BLaER1 (cell line): Measurements from ENCODE around the gene PTPRD.

Experiments
- H3K27ac ChIP-seq: shearing (Covaris generic); formaldehyde crosslinking; 2 replicates; pipeline ENCODE4 v1.8.1; 2022
- H3K27me3 ChIP-seq: shearing (Covaris generic); formaldehyde crosslinking; 2 replicates; pipeline ENCODE4 v1.8.1; 2022
- H3K36me3 ChIP-seq: shearing (Covaris generic); formaldehyde crosslinking; 2 replicates; pipeline ENCODE4 v1.8.1; 2022
- H3K4me1 ChIP-seq: shearing (Covaris generic); formaldehyde crosslinking; 2 replicates; pipeline ENCODE4 v1.8.1; 2022
- H3K4me2 ChIP-seq: shearing (Covaris generic); formaldehyde crosslinking; 2 replicates; pipeline ENCODE4 v1.8.1; 2022
- H3K4me3 ChIP-seq: shearing (Covaris generic); formaldehyde crosslinking; 2 replicates; pipeline ENCODE4 v1.8.1; 2022
- H3K9ac ChIP-seq: shearing (Covaris generic); formaldehyde crosslinking; 2 replicates; pipeline ENCODE4 v1.8.1; 2022
- H3K9me3 ChIP-seq: shearing (Covaris generic); formaldehyde crosslinking; 2 replicates; pipeline ENCODE4 v1.8.1; 2022
- H4K20me1 ChIP-seq: shearing (Covaris generic); formaldehyde crosslinking; 2 replicates; pipeline ENCODE4 v1.8.1; 2022
- Cebpa-rat ChIP-seq: shearing (Covaris generic); IDR thresholded peaks from 2 replicates; pipeline ENCODE4 v1.8.1; 2022

The PTPRD gene

DNA sequence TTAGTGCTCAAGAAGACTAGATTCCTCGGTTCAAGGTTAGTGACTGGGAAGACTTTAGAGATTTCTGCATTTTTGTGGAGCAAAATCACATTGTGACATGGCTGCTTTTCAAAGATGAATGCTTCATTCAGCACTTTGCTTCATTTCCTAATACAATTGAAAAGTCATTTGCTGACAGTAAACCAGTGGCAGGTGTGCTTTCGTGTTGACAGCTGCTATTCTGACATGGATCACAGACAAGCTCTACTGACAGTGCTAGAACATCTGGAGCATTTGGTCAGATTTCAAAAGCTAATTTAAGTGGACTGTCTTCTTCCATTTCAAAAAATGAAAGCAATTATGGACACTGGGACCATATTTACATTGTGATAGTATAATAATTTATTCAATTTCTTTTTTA is 1060.1 kb downstream of the PTPRD start:
- no peaks in the 10 kb centered on the region for H4K20me1 ChIP-seq
- no peaks in the 10 kb centered on the region for H3K4me1 ChIP-seq
- H3K27ac ChIP-seq = no peak overlapping the region
- TF ChIP-seq Cebpa-rat = no peak
- H3K4me3 ChIP-seq = no peak overlapping the region
- H3K9me3 ChIP-seq = no peaks in the 10 kb centered on the region
- H3K27me3 ChIP-seq = no peaks in the 10 kb centered on the region
- no peak overlapping the region for H3K9ac ChIP-seq
- H3K4me2 ChIP-seq = no peak overlapping the region
- no peaks in the 10 kb centered on the region for H3K36me3 ChIP-seq

DNA sequence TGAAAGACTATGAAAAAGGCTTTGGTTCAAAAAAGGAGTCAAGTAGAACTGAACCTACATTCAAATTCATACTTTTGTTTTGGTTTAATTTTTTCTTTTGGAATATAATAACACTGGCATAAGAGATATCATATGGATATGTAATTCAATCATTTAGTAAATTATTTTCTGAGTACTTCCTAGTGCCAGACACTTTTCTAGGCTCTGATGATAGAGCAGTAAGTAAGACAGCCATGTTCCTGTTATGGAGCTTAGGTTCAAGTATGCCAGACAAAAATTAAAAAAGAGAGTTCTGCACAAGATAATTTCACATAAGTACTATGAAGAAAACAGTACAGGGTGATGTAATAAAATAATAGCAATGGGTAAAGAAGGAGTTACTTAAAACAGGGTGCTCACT is 1074.0 kb downstream of the PTPRD start:
- no peaks in the 10 kb centered on the region for H3K27me3 ChIP-seq
- no peaks in the 10 kb centered on the region for H3K4me1 ChIP-seq
- no peak for TF ChIP-seq Cebpa-rat
- H3K9ac ChIP-seq = no peak overlapping the region
- no peaks in the 10 kb centered on the region for H4K20me1 ChIP-seq
- H3K4me3 ChIP-seq = no peak overlapping the region
- H3K36me3 ChIP-seq = no peaks in the 10 kb centered on the region
- H3K9me3 ChIP-seq = no peaks in the 10 kb centered on the region
- no peak overlapping the region for H3K4me2 ChIP-seq
- H3K27ac ChIP-seq = no peak overlapping the region

DNA sequence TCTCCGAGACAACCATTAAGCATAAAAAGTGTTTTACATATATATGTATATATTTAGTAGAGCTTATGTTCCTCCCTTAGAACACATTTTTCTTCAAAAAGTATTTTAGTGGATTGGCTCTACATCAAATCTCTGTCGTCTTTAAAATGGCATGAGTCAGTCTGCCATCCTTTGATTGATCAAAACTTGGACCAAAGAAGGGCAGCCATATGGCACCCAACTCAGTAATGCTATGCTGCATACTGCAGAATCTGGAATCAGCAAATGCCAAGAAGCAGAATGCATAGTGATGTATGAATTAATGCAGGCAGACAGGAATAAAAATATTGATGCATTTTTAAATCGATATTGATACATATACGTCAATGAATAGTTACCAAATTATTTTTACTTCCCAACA is 1074.4 kb downstream of the PTPRD start:
- H4K20me1 ChIP-seq = no peaks in the 10 kb centered on the region
- H3K27ac ChIP-seq = no peak overlapping the region
- no peak for TF ChIP-seq Cebpa-rat
- H3K36me3 ChIP-seq = no peaks in the 10 kb centered on the region
- no peaks in the 10 kb centered on the region for H3K9me3 ChIP-seq
- no peak overlapping the region for H3K4me3 ChIP-seq
- H3K27me3 ChIP-seq = no peaks in the 10 kb centered on the region
- no peak overlapping the region for H3K4me2 ChIP-seq
- no peak overlapping the region for H3K9ac ChIP-seq
- H3K4me1 ChIP-seq = no peaks in the 10 kb centered on the region

DNA sequence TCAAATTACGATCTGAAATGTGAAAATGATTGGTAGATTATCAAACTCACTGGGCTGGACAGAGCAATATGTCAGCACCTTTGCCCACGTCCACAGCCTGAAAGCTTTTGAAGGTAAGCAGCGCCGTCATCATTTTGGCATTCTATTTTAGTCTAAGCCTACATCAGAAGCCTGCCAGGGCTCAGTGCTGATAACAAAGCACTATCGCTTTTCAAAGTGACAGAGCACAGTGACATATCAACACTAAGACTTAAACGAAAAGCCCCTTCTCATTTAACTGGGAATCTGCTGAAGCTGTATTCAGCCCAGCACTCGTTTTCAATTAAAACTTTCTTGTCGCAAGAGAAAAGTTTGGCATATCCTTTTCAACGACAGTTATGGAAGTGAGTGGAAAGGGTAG is 1076.3 kb downstream of the PTPRD start:
- TF ChIP-seq Cebpa-rat = no peak
- H3K4me1 ChIP-seq = no peaks in the 10 kb centered on the region
- H3K4me3 ChIP-seq = no peak overlapping the region
- H4K20me1 ChIP-seq = no peaks in the 10 kb centered on the region
- H3K4me2 ChIP-seq = no peak overlapping the region
- no peak overlapping the region for H3K27ac ChIP-seq
- H3K36me3 ChIP-seq = no peaks in the 10 kb centered on the region
- H3K27me3 ChIP-seq = no peaks in the 10 kb centered on the region
- H3K9ac ChIP-seq = no peak overlapping the region
- no peaks in the 10 kb centered on the region for H3K9me3 ChIP-seq

DNA sequence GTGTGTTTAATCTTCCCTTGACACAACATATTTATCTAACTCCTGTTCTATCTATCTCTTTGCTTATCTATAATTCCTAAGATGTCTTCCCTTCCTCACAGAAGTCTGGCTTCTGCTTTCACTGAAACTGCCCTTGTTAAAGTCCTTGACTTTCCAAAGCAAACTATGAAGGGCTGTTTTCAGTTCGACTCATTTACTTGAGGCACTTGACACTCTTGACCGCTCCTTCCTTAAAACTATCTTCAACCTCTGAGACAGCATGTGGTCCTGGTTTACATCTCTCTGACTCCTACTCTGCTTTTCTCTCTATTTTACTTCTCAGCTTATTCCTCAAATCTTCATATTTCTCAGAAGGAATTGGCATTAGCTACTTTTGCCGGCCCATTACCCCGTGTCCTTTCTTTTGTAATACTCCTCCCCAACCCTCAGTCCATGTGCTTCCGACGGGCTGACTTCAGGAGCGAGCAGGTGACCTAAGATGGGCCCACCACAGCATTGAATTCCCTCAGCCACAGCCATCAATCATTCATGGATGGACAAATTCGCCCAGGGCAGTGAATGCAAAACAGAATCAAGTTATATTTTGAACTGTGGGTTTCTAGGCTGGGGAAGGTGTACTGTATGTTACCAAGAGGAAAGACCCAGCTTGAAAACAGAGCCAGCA is 1089.2 kb downstream of the PTPRD start:
- Histone ChIP-seq H3K27me3 (no peaks in the 10 kb centered on the region), H3K4me3 (no peak overlapping the region), H3K27ac (no peak overlapping the region), H4K20me1 (no peaks in the 10 kb centered on the region), H3K4me2 (no peak overlapping the region), H3K9ac (no peak overlapping the region), H3K4me1 (no peaks in the 10 kb centered on the region), H3K9me3 (no peaks in the 10 kb centered on the region), H3K36me3 (no peaks in the 10 kb centered on the region)
- TF ChIP-seq Cebpa-rat = no peak

DNA sequence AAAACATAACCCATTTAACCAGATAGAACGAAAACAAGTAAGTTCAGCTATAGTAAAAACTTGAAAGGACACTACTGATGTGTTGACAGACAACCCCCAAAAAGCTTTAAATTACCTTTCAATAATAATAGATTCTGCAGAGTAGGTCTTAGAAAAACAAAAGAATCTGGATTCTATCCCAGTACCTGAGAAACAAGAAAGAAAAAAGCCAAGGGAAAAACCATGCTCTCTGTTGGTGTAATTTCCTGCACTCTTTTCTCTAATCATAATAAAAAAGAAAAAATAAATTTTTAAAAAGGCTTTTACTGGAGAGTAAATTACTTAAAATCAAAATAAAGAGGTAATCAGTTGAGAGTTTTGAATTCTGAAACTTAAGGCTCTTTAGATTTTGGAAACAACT is 1090.4 kb downstream of the PTPRD start:
- H4K20me1 ChIP-seq = no peaks in the 10 kb centered on the region
- no peak for TF ChIP-seq Cebpa-rat
- no peaks in the 10 kb centered on the region for H3K4me1 ChIP-seq
- H3K9ac ChIP-seq = no peak overlapping the region
- H3K4me2 ChIP-seq = no peak overlapping the region
- no peak overlapping the region for H3K27ac ChIP-seq
- no peaks in the 10 kb centered on the region for H3K9me3 ChIP-seq
- H3K27me3 ChIP-seq = no peaks in the 10 kb centered on the region
- H3K4me3 ChIP-seq = no peak overlapping the region
- H3K36me3 ChIP-seq = no peaks in the 10 kb centered on the region

DNA sequence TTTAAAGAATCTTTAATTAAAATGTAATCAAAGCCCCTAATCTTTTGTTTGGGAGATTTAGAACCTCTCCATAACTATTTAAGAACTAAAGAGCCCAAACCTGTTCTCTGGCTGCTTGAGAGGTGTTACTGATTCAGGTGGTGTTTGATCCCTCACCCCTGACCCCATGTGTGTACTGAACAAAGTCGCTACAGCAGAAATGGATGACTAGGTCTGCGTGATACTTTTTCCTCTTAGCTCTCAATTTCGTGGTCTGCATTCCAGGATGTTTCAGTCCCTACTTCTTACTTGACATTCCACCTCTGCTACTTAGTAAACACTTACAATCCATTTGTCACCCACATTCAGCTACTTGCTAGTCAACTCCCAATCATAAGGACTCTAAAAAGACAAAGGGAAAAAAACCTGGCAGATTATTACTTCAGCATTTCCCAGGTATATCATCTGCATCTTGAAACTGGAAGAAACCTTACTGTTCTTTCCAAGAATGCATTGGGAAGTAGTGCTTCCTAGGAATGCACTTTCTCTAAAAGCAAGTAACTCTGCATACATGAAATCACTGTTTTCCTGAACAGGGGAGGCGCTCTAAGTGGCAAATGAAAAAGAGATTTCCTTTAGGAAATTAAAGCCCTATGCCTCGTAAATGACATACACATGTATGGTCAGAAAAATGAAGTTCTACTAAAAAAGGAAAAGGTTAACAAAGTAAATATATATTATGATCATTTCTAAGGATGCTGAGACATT is 1091.6 kb downstream of the PTPRD start:
- H3K27me3 ChIP-seq = no peaks in the 10 kb centered on the region
- TF ChIP-seq Cebpa-rat = no peak
- no peaks in the 10 kb centered on the region for H4K20me1 ChIP-seq
- no peaks in the 10 kb centered on the region for H3K9me3 ChIP-seq
- H3K27ac ChIP-seq = no peak overlapping the region
- no peak overlapping the region for H3K9ac ChIP-seq
- H3K4me3 ChIP-seq = no peak overlapping the region
- H3K4me2 ChIP-seq = no peak overlapping the region
- H3K36me3 ChIP-seq = no peaks in the 10 kb centered on the region
- H3K4me1 ChIP-seq = no peaks in the 10 kb centered on the region

DNA sequence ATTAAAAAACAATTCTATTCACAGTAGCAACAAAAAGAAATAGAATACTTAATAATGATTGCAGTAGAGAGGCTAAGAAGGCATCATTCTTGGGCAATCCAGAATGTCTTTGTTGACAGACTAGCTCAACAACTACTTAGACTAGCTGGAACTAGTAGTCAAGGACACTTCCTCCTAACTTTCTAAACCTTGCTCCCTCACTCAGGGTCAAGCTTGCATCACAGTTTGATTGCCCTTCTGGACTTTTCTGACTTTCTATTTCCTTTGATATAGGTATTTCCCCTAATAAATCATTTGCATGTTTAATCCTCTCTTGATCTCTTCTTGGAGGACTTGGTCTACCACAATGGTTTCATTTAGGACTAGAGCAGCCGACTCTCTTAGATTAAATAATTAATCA is 1107.9 kb downstream of the PTPRD start:
- H3K9me3 ChIP-seq = no peaks in the 10 kb centered on the region
- no peaks in the 10 kb centered on the region for H4K20me1 ChIP-seq
- H3K4me1 ChIP-seq = no peaks in the 10 kb centered on the region
- H3K27ac ChIP-seq = no peak overlapping the region
- H3K27me3 ChIP-seq = no peaks in the 10 kb centered on the region
- no peak overlapping the region for H3K9ac ChIP-seq
- H3K36me3 ChIP-seq = no peaks in the 10 kb centered on the region
- H3K4me3 ChIP-seq = no peak overlapping the region
- H3K4me2 ChIP-seq = no peak overlapping the region
- no peak for TF ChIP-seq Cebpa-rat

DNA sequence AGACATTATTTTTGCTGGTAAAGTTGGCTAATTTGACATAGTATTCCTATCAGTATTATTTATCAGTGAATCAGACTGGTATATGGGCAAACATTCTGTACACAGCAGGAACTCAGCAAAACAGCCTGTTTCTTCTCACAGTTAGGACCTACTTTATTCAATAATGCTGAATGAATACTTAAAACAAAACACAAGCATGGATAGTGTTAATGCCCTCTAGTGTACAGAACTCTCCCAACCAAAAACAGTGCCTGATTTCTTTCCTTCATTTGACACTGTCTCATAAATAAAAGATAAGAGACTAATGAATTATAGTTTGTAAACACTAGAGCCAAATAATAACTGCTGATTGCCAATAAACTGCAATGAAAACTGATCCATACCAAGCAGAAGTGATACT is 1113.3 kb downstream of the PTPRD start:
- Histone ChIP-seq H3K4me3 (no peak overlapping the region), H3K4me1 (no peaks in the 10 kb centered on the region), H3K36me3 (no peaks in the 10 kb centered on the region), H3K9ac (no peak overlapping the region), H3K4me2 (no peak overlapping the region), H3K27me3 (no peaks in the 10 kb centered on the region), H3K9me3 (peaks cover 12% of the 10 kb centered on the region), H3K27ac (no peak overlapping the region), H4K20me1 (no peaks in the 10 kb centered on the region)
- TF ChIP-seq Cebpa-rat = no peak

DNA sequence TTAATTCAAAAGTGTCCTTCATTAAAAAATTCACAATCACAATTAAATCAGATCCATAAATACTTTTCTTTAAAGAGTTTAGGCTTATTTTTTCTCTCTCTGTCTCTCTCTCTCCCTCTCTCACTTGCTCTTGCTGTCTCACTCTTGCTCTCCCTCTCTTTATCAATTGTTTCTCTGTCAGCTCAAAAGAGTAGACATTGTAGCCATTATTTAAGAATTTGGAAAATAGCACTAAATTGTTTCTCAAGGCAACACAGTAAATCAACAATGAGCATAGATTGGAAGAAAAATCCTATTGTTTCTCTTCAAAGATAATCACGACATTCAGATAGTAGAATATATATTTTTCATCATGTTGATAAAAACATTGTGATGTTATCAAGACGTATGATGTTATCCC is 1114.0 kb downstream of the PTPRD start:
- no peaks in the 10 kb centered on the region for H3K36me3 ChIP-seq

More for the DNA sequence above, 1114.0 kb downstream of the PTPRD start:
- no peak overlapping the region for H3K4me3 ChIP-seq
- peaks cover 12% of the 10 kb centered on the region for H3K9me3 ChIP-seq
- H3K4me2 ChIP-seq = no peak overlapping the region
- no peak overlapping the region for H3K9ac ChIP-seq
- no peaks in the 10 kb centered on the region for H4K20me1 ChIP-seq
- TF ChIP-seq Cebpa-rat = no peak
- no peak overlapping the region for H3K27ac ChIP-seq
- no peaks in the 10 kb centered on the region for H3K4me1 ChIP-seq
- no peaks in the 10 kb centered on the region for H3K27me3 ChIP-seq
